ENCODE measurements around the gene KRT7. TPM values are rescaled to one million over a fixed set of nuclear protein-coding genes. Genes with fewer than 3 reads are reported as not detected.
"Not testable (repeated sequence)": the region's sequence is repeated elsewhere in the genome, so short reads cannot be mapped to it uniquely, and the experiment has no call there.

The KRT7 gene
- total RNA-seq, 1 experiment from 2014 or later: 3,783 TPM

GRCh38 chr12:52257074-52257551 is 24.1 kb downstream of the KRT7 start:
- TF ChIP-seq EZH2 (IDR thresholded peaks at IDR 0.05; ENCODE audit: low read depth): no peak
- TF ChIP-seq CTCF (conservative IDR thresholded peaks at IDR 0.05): no peak
- ChIA-PET CTCF (no interaction called here), POLR2A (ENCODE audit: unreplicated experiment) (interaction anchor here (0.6 to 0.7 kb wide), 2 partner anchors 13 to 431 kb away, joined by 3 to 4 read pairs; no protein-coding TSS in a partner anchor)
- DNase-seq: no peak
- Histone ChIP-seq H3K27me3 (ENCODE audit: insufficient read depth, low read depth) (no peaks in the 10 kb centered on the region), H3K9me3 (ENCODE audit: insufficient read depth, low read depth) (no peaks in the 10 kb centered on the region), H3K36me3 (ENCODE audit: low read depth) (no peaks in the 10 kb centered on the region), H3F3A (ENCODE audit: insufficient read depth, low read depth) (peaks cover 33% of the 10 kb centered on the region), H3K4me3 (no peak overlapping the region), H3K9me2 (ENCODE audit: insufficient read depth) (no peaks in the 10 kb centered on the region), H2AFZ (no peak overlapping the region), H3K27ac (no peak overlapping the region), H3K79me2 (ENCODE audit: low read depth) (no peaks in the 10 kb centered on the region), H3K4me1 (replicated peaks; ENCODE audit: insufficient read depth) (0 out of 2 replicates have a peak, but pooled peaks cover 8% of the 10 kb centered on the region), H4K20me1 (ENCODE audit: insufficient read depth) (no peaks in the 10 kb centered on the region), H3K4me2 (no peak overlapping the region)
- no TSS peak for BruUV-seq (replicated peaks)
- intact Hi-C loops (cut with micrococcal nuclease; ENCODE audit: unreplicated experiment): no loop called here

- H3K4me1 ChIP-seq (replicated peaks; ENCODE audit: insufficient read depth); BruUV-seq (replicated peaks); CTCF ChIA-PET; H3K9me3 ChIP-seq (ENCODE audit: insufficient read depth, low read depth); H4K20me1 ChIP-seq (ENCODE audit: insufficient read depth); intact Hi-C loops (cut with micrococcal nuclease; ENCODE audit: unreplicated experiment); POLR2A ChIA-PET (ENCODE audit: unreplicated experiment); H3K27me3 ChIP-seq (ENCODE audit: insufficient read depth, low read depth); H3K27ac ChIP-seq; H3K79me2 ChIP-seq (ENCODE audit: low read depth); DNase-seq; H3K9me2 ChIP-seq (ENCODE audit: insufficient read depth); H3K4me3 ChIP-seq; H3K36me3 ChIP-seq (ENCODE audit: low read depth); H2AFZ ChIP-seq; H3K4me2 ChIP-seq: not testable (repeated sequence)
- H3F3A ChIP-seq (ENCODE audit: insufficient read depth, low read depth): peaks cover 25% of the 10 kb centered on the region
Observed at GRCh38 chr12:52257922-52258321, 24.9 kb downstream of the KRT7 start.

GRCh38 chr12:52258335-52258901 is 25.4 kb downstream of the KRT7 start:
- CTCF ChIA-PET: no interaction called here
- 0 out of 2 replicates have a peak, but pooled peaks cover 8% of the 10 kb centered on the region for H3K4me1 ChIP-seq (replicated peaks; ENCODE audit: insufficient read depth)

More at GRCh38 chr12:52258335-52258901, 25.4 kb downstream of the KRT7 start:
- Histone ChIP-seq H3K27ac (no peak overlapping the region), H3K27me3 (ENCODE audit: insufficient read depth, low read depth) (no peaks in the 10 kb centered on the region), H3K79me2 (ENCODE audit: low read depth) (no peaks in the 10 kb centered on the region), H3F3A (ENCODE audit: insufficient read depth, low read depth) (peaks cover 20% of the 10 kb centered on the region), H3K36me3 (ENCODE audit: low read depth) (no peaks in the 10 kb centered on the region), H3K9me2 (ENCODE audit: insufficient read depth) (no peaks in the 10 kb centered on the region), H4K20me1 (ENCODE audit: insufficient read depth) (no peaks in the 10 kb centered on the region), H3K4me3 (no peak overlapping the region), H3K9me3 (ENCODE audit: insufficient read depth, low read depth) (no peaks in the 10 kb centered on the region), H2AFZ (no peak overlapping the region), H3K4me2 (no peak overlapping the region)
- no peak for DNase-seq
- TF ChIP-seq CTCF (conservative IDR thresholded peaks at IDR 0.05) (no peak), EZH2 (IDR thresholded peaks at IDR 0.05; ENCODE audit: low read depth) (no peak)
- intact Hi-C loops (cut with micrococcal nuclease; ENCODE audit: unreplicated experiment): no loop called here
- POLR2A ChIA-PET (ENCODE audit: unreplicated experiment): no interaction called here
- BruUV-seq (replicated peaks): no TSS peak
